PC-3 (cell line): ENCODE results near the gene FMNL2. TPM values are rescaled to one million over a fixed set of nuclear protein-coding genes. Genes with fewer than 3 reads are reported as not detected.

ENCODE experiments used
- ATAC-seq: fragments of 200-7000 bp; cut with Tn5 transposase; 2 replicates; pipeline ENCODE4 v1.9.1; 2020; ENCODE audit warnings: mild to moderate bottlenecking, moderate library complexity
- BruUV-seq: library from RNA; stranded (reverse); fragments of 400-500 nt; replicated peaks from 2 replicates; lab custom pipeline; 2021; lab: Mats Ljungman, UMichigan
- CTCF ChIA-PET: fragments of 300-600 bp; sonication (Branson Sonifier 250); formaldehyde crosslinking; loops from one replicate; lab custom pipeline; 2022; ENCODE audit warnings: antibody characterized with exemption; lab: Charles Lee
- POLR2A ChIA-PET: fragments of 300-600 bp; sonication (Branson Sonifier 250); formaldehyde crosslinking; loops from one replicate; lab custom pipeline; 2022; ENCODE audit warnings: antibody characterized with exemption; ENCODE audit not compliant: unreplicated experiment; lab: Charles Lee
- DNase-seq: peaks from one replicate; pipeline ENCODE4 v3.0.0-alpha.2; 2015
- H2AFZ ChIP-seq: fragments of 300-600 bp; sonication (generic); 2 replicates; pipeline ENCODE4 v1.6.0; 2016; ENCODE audit warnings: antibody characterized with exemption, low read length
- H3F3A ChIP-seq: fragments of 300-600 bp; sonication (generic); one replicate; pipeline ENCODE4 v1.6.0; 2017; ENCODE audit warnings: antibody characterized with exemption, low read length, control low read depth, mild to moderate bottlenecking; ENCODE audit not compliant: unreplicated experiment
- H3K27ac ChIP-seq: fragments of 300-600 bp; sonication (generic); 2 replicates; pipeline ENCODE4 v1.5.1; 2016; ENCODE audit warnings: mild to moderate bottlenecking, low read length
- H3K27me3 ChIP-seq: fragments of 300-600 bp; sonication (generic); 2 replicates; pipeline ENCODE4 v1.6.1; 2016; ENCODE audit warnings: low read length, mixed read lengths
- H3K36me3 ChIP-seq: fragments of 300-600 bp; sonication (generic); 2 replicates; pipeline ENCODE4 v1.6.1; 2016; ENCODE audit warnings: low read depth, mixed run types, low read length, mixed read lengths
- H3K4me1 ChIP-seq: fragments of 300-600 bp; sonication (generic); 2 replicates; pipeline ENCODE4 v1.5.1; 2016; ENCODE audit warnings: low read length; ENCODE audit not compliant: insufficient read depth
- H3K4me2 ChIP-seq: fragments of 300-600 bp; sonication (generic); 2 replicates; pipeline ENCODE4 v1.6.0; 2016; ENCODE audit warnings: low read length
- H3K4me3 ChIP-seq: fragments of 300-600 bp; sonication (generic); 2 replicates; pipeline ENCODE4 v1.5.1; 2016; ENCODE audit warnings: mild to moderate bottlenecking, low read length, mixed read lengths
- H3K79me2 ChIP-seq: fragments of 300-600 bp; sonication (generic); 2 replicates; pipeline ENCODE4 v1.6.1; 2017; ENCODE audit warnings: low read length, mixed read lengths
- H3K9ac ChIP-seq: fragments of 300-600 bp; sonication (generic); 2 replicates; pipeline ENCODE4 v1.6.0; 2016; ENCODE audit warnings: mild to moderate bottlenecking, low read length
- H3K9me2 ChIP-seq: fragments of 300-600 bp; sonication (generic); replicated peaks from 2 replicates; pipeline ENCODE4 v1.6.1; 2016; ENCODE audit warnings: mixed run types, low read length, mixed read lengths
- H3K9me3 ChIP-seq: fragments of 300-600 bp; sonication (generic); 2 replicates; pipeline ENCODE4 v1.6.1; 2016; ENCODE audit warnings: low read length, mixed read lengths
- H4K20me1 ChIP-seq: fragments of 300-600 bp; sonication (generic); 2 replicates; pipeline ENCODE4 v1.6.1; 2016; ENCODE audit warnings: low read length, mixed read lengths
- EZH2 ChIP-seq: fragments of 300-600 bp; sonication (generic); IDR thresholded peaks from one replicate; pipeline ENCODE4 v1.6.1; 2017; ENCODE audit warnings: antibody characterized with exemption, mild to moderate bottlenecking, low read length; ENCODE audit not compliant: unreplicated experiment
- EZH2phosphoT487 ChIP-seq: fragments of 300-600 bp; sonication (generic); IDR thresholded peaks from 2 replicates; pipeline ENCODE4 v1.6.1; 2018; ENCODE audit warnings: mild to moderate bottlenecking, antibody characterized with exemption, low read length, borderline replicate concordance
- intact Hi-C: fragments of 100-400 bp; cut with micrococcal nuclease; formaldehyde crosslinking; loops from 2 replicates; pipeline ENCODE4 v1.9.0; 2023
- total RNA-seq: library from RNA; depleted of rRNA; stranded (reverse); fragments of >200 nt; gene quantifications from 2 replicates; pipeline ENCODE4 v1.2.3, GENCODE V29; 2014
- TF ChIP-seq, protein P1 (sequence below): fragments of 300-600 bp; sonication (generic); conservative IDR thresholded peaks from 2 replicates; pipeline ENCODE4 v1.5.1; 2017; ENCODE audit warnings: antibody characterized with exemption, low read depth, mild to moderate bottlenecking, low read length

FMNL2 gene
- total RNA-seq, 1 experiment from 2014 or later, result 15.8 TPM

- POLR2A ChIA-PET, result no interaction called here
- CTCF ChIA-PET, result no interaction called here
- BruUV-seq, result no TSS peak
These were observed 105.5 kb downstream of the FMNL2 start for GRCh38 chr2:152440460-152440859.

DNA sequence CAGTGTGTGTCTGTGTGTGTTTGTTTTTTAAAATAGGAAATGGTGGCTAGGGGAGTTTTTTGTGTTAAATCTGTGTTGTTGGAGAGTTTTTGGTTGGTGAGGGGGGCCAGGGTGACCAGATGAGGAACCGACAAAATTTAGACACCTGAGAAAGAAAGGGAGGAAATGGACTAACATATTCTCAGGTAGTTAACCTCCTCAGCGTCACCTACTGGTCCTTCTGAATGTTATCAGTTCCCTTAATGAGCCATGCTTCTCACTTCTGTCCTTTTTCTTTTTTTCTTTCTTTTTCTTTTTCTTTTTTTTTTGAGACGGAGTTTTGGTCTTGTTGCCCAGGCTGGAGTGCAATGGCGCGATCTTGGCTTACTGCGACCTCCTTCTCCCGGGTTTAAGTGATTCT is 107.0 kb downstream of the FMNL2 start:
- H3K79me2 ChIP-seq, result 0 out of 2 replicates have a peak, but pooled peaks cover 14% of the 10 kb centered on the region
- DNase-seq (no peak), ATAC-seq (no peak)
- intact Hi-C loops, result loop anchor here (10.0 kb wide), 1 partner anchor 107 kb away; the partner anchor contains the start of gene FMNL2
- H2AFZ ChIP-seq, result no peak overlapping the region
- no peak overlapping the region for H3K9ac ChIP-seq
- H3K4me1 ChIP-seq, result peaks cover 20% of the 10 kb centered on the region
- H3K27me3 ChIP-seq, result no peaks in the 10 kb centered on the region
- peaks cover 7% of the 10 kb centered on the region for H3F3A ChIP-seq
- H3K9me3 ChIP-seq, result no peaks in the 10 kb centered on the region
- POLR2A ChIA-PET, result no interaction called here
- H3K4me3 ChIP-seq, result no peak overlapping the region
- H4K20me1 ChIP-seq, result no peaks in the 10 kb centered on the region
- no peak overlapping the region for H3K27ac ChIP-seq
- CTCF ChIA-PET, result no interaction called here
- H3K9me2 ChIP-seq, result no peaks in the 10 kb centered on the region
- no peak overlapping the region for H3K4me2 ChIP-seq
- TF ChIP-seq, protein P1, sequence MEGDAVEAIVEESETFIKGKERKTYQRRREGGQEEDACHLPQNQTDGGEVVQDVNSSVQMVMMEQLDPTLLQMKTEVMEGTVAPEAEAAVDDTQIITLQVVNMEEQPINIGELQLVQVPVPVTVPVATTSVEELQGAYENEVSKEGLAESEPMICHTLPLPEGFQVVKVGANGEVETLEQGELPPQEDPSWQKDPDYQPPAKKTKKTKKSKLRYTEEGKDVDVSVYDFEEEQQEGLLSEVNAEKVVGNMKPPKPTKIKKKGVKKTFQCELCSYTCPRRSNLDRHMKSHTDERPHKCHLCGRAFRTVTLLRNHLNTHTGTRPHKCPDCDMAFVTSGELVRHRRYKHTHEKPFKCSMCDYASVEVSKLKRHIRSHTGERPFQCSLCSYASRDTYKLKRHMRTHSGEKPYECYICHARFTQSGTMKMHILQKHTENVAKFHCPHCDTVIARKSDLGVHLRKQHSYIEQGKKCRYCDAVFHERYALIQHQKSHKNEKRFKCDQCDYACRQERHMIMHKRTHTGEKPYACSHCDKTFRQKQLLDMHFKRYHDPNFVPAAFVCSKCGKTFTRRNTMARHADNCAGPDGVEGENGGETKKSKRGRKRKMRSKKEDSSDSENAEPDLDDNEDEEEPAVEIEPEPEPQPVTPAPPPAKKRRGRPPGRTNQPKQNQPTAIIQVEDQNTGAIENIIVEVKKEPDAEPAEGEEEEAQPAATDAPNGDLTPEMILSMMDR, result no peak
- TF ChIP-seq EZH2 (no peak), EZH2phosphoT487 (no peak)
- BruUV-seq, result no TSS peak
- no peaks in the 10 kb centered on the region for H3K36me3 ChIP-seq

More at GRCh38 chr2:152440460-152440859, 105.5 kb downstream of the FMNL2 start:
- Histone ChIP-seq H3K27ac (no peak overlapping the region), H4K20me1 (no peaks in the 10 kb centered on the region), H3K4me2 (no peak overlapping the region), H3K9me2 (no peaks in the 10 kb centered on the region), H2AFZ (no peak overlapping the region), H3K27me3 (no peaks in the 10 kb centered on the region), H3K36me3 (no peaks in the 10 kb centered on the region), H3K9me3 (no peaks in the 10 kb centered on the region), H3F3A (no peaks in the 10 kb centered on the region), H3K9ac (no peak overlapping the region), H3K4me1 (peaks cover 5% of the 10 kb centered on the region), H3K79me2 (0 out of 2 replicates have a peak, but pooled peaks cover 6% of the 10 kb centered on the region), H3K4me3 (no peak overlapping the region)
- DNase-seq (no peak), ATAC-seq (no peak)
- intact Hi-C loops, result loop anchor here (10.0 kb wide), 1 partner anchor 106 kb away; the partner anchor contains the start of gene FMNL2
- TF ChIP-seq EZH2, result no peak
- TF ChIP-seq, protein P1, result no peak
- TF ChIP-seq EZH2phosphoT487, result no peak

DNA sequence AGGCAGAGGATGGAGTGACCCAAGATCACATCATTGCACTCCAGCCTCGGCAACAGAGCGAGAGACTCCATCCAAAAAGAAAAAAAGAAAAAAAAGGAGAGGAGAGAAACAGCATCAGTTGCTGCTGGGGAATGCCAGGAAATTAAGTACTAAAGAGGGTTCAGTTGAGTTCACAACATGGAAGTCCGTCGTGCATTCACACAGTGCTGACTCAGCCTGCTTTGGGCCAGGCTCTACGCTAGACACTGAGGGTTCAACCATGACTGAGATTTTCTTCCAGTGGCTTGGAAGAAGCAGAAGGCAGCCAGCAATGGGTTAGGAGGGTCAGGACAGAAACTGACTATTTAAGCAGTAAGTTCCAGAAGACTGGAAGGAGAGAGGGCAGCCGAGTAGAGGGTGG is 108.8 kb downstream of the FMNL2 start:
- ATAC-seq (no peak), DNase-seq (no peak)
- Histone ChIP-seq H3K9me2 (no peaks in the 10 kb centered on the region), H2AFZ (no peak overlapping the region), H3K4me2 (no peak overlapping the region), H3K27me3 (no peaks in the 10 kb centered on the region), H3K9me3 (no peaks in the 10 kb centered on the region), H3K36me3 (no peaks in the 10 kb centered on the region), H3K9ac (no peak overlapping the region), H3K79me2 (peaks cover 26% of the 10 kb centered on the region), H3F3A (peaks cover 7% of the 10 kb centered on the region), H4K20me1 (no peaks in the 10 kb centered on the region), H3K4me3 (no peak overlapping the region), H3K4me1 (peaks cover 23% of the 10 kb centered on the region), H3K27ac (no peak overlapping the region)
- BruUV-seq, result no TSS peak
- intact Hi-C loops, result loop anchor here (10.0 kb wide), 1 partner anchor 109 kb away; the partner anchor contains the start of gene FMNL2
- ChIA-PET CTCF (no interaction called here), POLR2A (no interaction called here)
- TF ChIP-seq EZH2 (no peak), EZH2phosphoT487 (no peak)
- TF ChIP-seq, protein P1, result no peak
